ENCODE results near the gene PLEKHA8.

The PLEKHA8 gene

DNA sequence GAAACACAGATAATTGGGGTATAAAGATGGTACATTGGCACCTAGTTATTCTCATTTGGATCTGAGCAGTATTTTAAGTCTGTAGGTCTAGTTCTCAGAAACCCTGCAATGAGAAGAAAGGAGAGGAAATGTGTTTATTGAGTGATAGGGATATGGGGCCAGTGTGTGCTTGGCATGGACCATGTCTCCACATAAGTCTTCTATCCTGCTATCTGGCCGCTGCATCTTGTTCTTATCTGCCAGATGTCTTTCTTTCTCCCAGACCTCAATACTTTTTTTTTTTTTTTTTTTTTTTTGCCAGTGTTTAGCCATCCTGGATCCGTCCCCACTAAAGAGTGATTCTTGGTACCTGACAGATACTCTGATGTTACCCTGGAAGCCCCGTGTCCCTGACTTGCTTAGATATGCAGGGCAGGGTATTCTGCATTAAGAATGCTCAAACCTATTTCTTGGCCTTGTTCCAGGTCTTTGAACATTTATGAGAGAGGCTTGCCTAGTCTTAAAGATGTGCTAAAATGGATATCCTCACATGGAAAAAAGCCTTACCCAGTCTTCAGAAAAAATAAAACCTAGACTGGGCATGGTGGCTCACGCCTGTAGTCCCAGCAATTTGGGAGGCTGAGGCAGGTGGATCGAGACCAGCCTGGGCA lies 116.6 kb downstream of the PLEKHA8 start:
- no peak for DNase-seq (ENCODE audit: extremely low spot score)
- ChIA-PET POLR2A (interaction anchor here (1.4 kb wide), 1 partner anchor 10 kb away, joined by 5 read pairs; the partner anchor contains the start of gene MTURN), CTCF (no interaction called here)
- TF ChIP-seq LEF1 (IDR thresholded peaks at IDR 0.05; ENCODE audit: borderline replicate concordance) (no peak), HDGF (IDR thresholded peaks at IDR 0.05; ENCODE audit: borderline replicate concordance) (no peak), FOXA1 (IDR thresholded peaks at IDR 0.05) (no peak), FOXM1 (IDR thresholded peaks at IDR 0.05; ENCODE audit: borderline replicate concordance) (no peak), ELF4 (IDR thresholded peaks at IDR 0.05) (no peak), TARDBP (IDR thresholded peaks at IDR 0.05) (no peak), ZNF384 (IDR thresholded peaks at IDR 0.05) (no peak)
- TF ChIP-seq, protein P1, sequence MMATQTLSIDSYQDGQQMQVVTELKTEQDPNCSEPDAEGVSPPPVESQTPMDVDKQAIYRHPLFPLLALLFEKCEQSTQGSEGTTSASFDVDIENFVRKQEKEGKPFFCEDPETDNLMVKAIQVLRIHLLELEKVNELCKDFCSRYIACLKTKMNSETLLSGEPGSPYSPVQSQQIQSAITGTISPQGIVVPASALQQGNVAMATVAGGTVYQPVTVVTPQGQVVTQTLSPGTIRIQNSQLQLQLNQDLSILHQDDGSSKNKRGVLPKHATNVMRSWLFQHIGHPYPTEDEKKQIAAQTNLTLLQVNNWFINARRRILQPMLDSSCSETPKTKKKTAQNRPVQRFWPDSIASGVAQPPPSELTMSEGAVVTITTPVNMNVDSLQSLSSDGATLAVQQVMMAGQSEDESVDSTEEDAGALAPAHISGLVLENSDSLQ (IDR thresholded peaks at IDR 0.05) = no peak

DNA sequence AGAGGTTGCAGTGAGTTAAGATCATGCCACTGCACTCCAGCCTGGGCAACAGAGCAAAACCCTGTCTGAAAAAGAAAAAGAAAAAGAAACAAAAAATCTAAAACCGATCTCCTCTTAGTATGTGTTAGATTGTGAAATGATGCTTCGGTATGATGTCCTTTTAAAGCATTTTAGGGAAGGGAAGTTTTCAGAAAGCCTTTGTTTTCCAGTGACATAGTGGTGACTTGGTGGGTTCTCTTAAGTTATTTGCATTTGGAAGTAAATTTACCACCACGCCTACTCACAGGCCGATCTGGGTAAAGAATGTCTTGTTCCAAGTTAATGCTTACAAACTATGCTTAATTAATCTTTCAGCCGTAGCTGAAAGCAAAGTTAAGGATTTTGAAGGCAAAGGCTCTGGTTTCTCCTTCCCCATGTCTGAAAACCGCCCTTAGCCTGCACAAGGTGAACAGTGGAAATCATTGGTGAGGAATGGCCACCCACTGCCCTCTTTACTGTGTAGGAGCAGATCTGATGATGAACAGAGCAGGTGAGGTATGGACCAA lies 117.3 kb downstream of the PLEKHA8 start:
- POLR2A ChIA-PET = no interaction called here

DNA sequence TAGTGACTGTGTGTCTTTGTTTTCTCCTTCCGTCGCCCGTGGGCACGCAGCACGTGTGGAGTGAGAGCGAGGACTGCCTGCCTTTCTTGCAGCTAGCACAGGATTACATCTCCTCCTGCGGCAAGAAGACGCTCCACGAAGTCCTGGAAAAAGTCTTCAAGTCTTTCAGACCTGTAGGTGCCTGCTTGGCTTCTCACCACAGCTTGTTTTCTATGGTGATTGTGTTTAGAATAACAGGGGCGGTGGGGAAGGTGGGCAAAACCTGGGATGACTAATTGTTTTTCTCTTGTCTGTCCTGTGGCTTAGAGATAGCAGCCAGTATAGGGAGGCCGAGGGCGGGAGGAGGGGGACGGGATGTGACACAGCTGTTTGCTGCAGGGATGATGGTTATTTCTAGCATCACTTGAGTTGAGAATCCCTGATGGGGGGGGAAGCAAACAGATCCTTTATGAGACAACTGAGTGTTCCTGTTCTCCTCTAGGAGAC lies 118.0 kb downstream of the PLEKHA8 start:
- ChIA-PET POLR2A (no interaction called here), CTCF (no interaction called here)
- TF ChIP-seq LEF1 (IDR thresholded peaks at IDR 0.05; ENCODE audit: borderline replicate concordance) (no peak), ELF4 (IDR thresholded peaks at IDR 0.05) (no peak), BHLHE40 (IDR thresholded peaks at IDR 0.05; ENCODE audit: borderline replicate concordance) (no peak), L3MBTL2 (conservative IDR thresholded peaks at IDR 0.05) (no peak), SUZ12 (IDR thresholded peaks at IDR 0.05) (no peak), TARDBP (IDR thresholded peaks at IDR 0.05) (no peak), FOXM1 (IDR thresholded peaks at IDR 0.05; ENCODE audit: borderline replicate concordance) (no peak), ZNF384 (IDR thresholded peaks at IDR 0.05) (no peak), FOXA1 (IDR thresholded peaks at IDR 0.05) (no peak), HDGF (IDR thresholded peaks at IDR 0.05; ENCODE audit: borderline replicate concordance) (no peak), NFRKB (IDR thresholded peaks at IDR 0.05) (no peak), ARNT (IDR thresholded peaks at IDR 0.05) (no peak), CTBP1 (IDR thresholded peaks at IDR 0.05; ENCODE audit: borderline replicate concordance) (no peak), SP1 (IDR thresholded peaks at IDR 0.05) (no peak)
- TF ChIP-seq, protein P1 (IDR thresholded peaks at IDR 0.05) = no peak
- DNase-seq (ENCODE audit: extremely low spot score) = no peak

More for the DNA sequence above, 117.3 kb downstream of the PLEKHA8 start:
- CTCF ChIA-PET = no interaction called here
- no peak for TF ChIP-seq BHLHE40 (IDR thresholded peaks at IDR 0.05; ENCODE audit: borderline replicate concordance)
- no peak for TF ChIP-seq NFRKB (IDR thresholded peaks at IDR 0.05)
- no peak for TF ChIP-seq ZNF384 (IDR thresholded peaks at IDR 0.05)
- no peak for TF ChIP-seq FOXK2 (IDR thresholded peaks at IDR 0.05)
- no peak for TF ChIP-seq L3MBTL2 (conservative IDR thresholded peaks at IDR 0.05)
- no peak for TF ChIP-seq LEF1 (IDR thresholded peaks at IDR 0.05; ENCODE audit: borderline replicate concordance)
- TF ChIP-seq, protein P1 (IDR thresholded peaks at IDR 0.05) = no peak
- no peak for TF ChIP-seq FOXM1 (IDR thresholded peaks at IDR 0.05; ENCODE audit: borderline replicate concordance)
- TF ChIP-seq TARDBP (IDR thresholded peaks at IDR 0.05) = no peak
- no peak for TF ChIP-seq HDGF (IDR thresholded peaks at IDR 0.05; ENCODE audit: borderline replicate concordance)
- DNase-seq (ENCODE audit: extremely low spot score) = no peak

DNA sequence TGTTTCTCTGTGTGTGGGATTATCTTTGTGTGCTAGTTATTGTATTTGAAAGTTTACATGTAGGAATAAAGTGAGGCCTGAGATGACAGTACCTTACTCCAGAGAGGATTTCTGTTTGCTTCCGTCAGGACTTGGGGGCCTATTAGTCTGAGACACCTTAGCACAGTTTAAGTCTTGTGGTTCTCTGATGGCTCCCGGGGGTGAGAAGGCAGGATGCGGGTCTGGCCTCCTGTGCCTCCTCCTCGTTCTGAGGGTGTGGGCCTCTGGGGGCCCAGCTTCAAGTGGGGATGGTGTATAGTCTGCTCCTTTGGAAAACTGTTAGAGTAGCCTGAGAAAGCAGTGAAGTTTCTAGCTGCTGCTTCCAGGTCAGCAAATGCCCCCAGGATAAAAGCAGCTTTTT lies 119.0 kb downstream of the PLEKHA8 start:
- ChIA-PET CTCF (no interaction called here), POLR2A (no interaction called here)

DNA sequence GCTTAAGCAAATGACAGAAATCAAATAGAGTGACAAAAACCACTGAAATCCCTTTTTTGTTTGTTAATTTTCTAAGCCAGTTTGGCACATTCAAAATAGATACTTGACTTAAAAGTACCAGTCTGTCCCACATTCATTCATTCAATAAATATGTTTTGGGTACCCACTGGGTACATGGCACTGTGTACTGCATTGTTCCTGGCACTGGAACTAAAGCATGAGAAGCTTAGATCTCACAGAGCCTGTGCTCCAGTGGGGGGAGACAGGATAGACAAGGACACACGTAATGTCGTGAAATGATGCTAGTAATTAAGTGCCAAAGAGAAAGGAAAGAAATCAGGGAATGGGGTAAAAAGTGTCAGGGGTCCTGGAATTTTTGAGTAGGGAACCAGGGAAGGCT lies 119.6 kb downstream of the PLEKHA8 start:
- CTCF ChIA-PET = no interaction called here

More for the DNA sequence above, 119.0 kb downstream of the PLEKHA8 start:
- no peak for DNase-seq (ENCODE audit: extremely low spot score)
- TF ChIP-seq LEF1 (IDR thresholded peaks at IDR 0.05; ENCODE audit: borderline replicate concordance) (no peak), SUZ12 (IDR thresholded peaks at IDR 0.05) (no peak), BHLHE40 (IDR thresholded peaks at IDR 0.05; ENCODE audit: borderline replicate concordance) (no peak), FOXM1 (IDR thresholded peaks at IDR 0.05; ENCODE audit: borderline replicate concordance) (no peak), ELF4 (IDR thresholded peaks at IDR 0.05) (no peak), TARDBP (IDR thresholded peaks at IDR 0.05) (no peak), SP1 (IDR thresholded peaks at IDR 0.05) (no peak), ZNF384 (IDR thresholded peaks at IDR 0.05) (no peak), FOXK2 (IDR thresholded peaks at IDR 0.05) (no peak), ARNT (IDR thresholded peaks at IDR 0.05) (no peak)
- TF ChIP-seq, protein P1 (IDR thresholded peaks at IDR 0.05) = no peak

More for the DNA sequence above, 119.6 kb downstream of the PLEKHA8 start:
- no peak for TF ChIP-seq TARDBP (IDR thresholded peaks at IDR 0.05)
- no peak for TF ChIP-seq CTBP1 (IDR thresholded peaks at IDR 0.05; ENCODE audit: borderline replicate concordance)
- no peak for TF ChIP-seq SP1 (IDR thresholded peaks at IDR 0.05)
- TF ChIP-seq SUZ12 (IDR thresholded peaks at IDR 0.05) = no peak
- TF ChIP-seq, protein P1 (IDR thresholded peaks at IDR 0.05) = no peak
- TF ChIP-seq ZNF384 (IDR thresholded peaks at IDR 0.05) = no peak
- no peak for TF ChIP-seq BHLHE40 (IDR thresholded peaks at IDR 0.05; ENCODE audit: borderline replicate concordance)
- TF ChIP-seq FOXK2 (IDR thresholded peaks at IDR 0.05) = no peak
- POLR2A ChIA-PET = interaction anchor here (1.8 kb wide), 1 partner anchor 11 kb away, joined by 4 read pairs; no protein-coding TSS in a partner anchor
- no peak for DNase-seq (ENCODE audit: extremely low spot score)
